Transverse colon (tissue), 4 donors: ENCODE measurements around the gene SPCS1.

Source experiments
- CTCF ChIP-seq, 5 experiments: fragments of 200-600 bp in 3 of 5; fragments of 450-650 bp in 2 of 5; sonication (generic) in 3 of 5; IDR thresholded peaks; 1 replicate in 2 of 5; 2 replicates in 3 of 5; pipeline ENCODE4 v1.5.1; 2016 to 2017; ENCODE audit warnings: antibody characterized with exemption in 5 of 5, inconsistent platforms in 3 of 5, mild to moderate bottlenecking in 2 of 5, moderate library complexity in 1 of 5
- EP300 ChIP-seq: sonication (generic); formaldehyde crosslinking; IDR thresholded peaks from one replicate; pipeline ENCODE4 v1.6.1; 2017; ENCODE audit warnings: antibody characterized with exemption, low read depth
- POLR2A ChIP-seq: fragments of 450-650 bp; IDR thresholded peaks from one replicate; pipeline ENCODE4 v1.6.1; 2016; ENCODE audit warnings: antibody characterized with exemption, mild to moderate bottlenecking, moderate library complexity
- POLR2AphosphoS5 ChIP-seq, 3 donors: sonication (generic); formaldehyde crosslinking; IDR thresholded peaks; one replicate each; pipeline ENCODE4 v1.6.1; 2016; ENCODE audit warnings: antibody characterized with exemption in 3 of 3

- no peak for TF ChIP-seq CTCF (IDR thresholded peaks at IDR 0.05)
- TF ChIP-seq POLR2AphosphoS5 (IDR thresholded peaks at IDR 0.05), result no peak
- TF ChIP-seq POLR2A, result no peak
- no peak for TF ChIP-seq EP300
Observed at GRCh38 chr3:52705438-52705687, 543 bp upstream of the SPCS1 start.
